ENCODE measurements around the gene FAM163A.

- TF ChIP-seq CTCF (IDR thresholded peaks at IDR 0.05) (no peak), POLR2A (IDR thresholded peaks at IDR 0.05) (no peak)
Measured at GRCh38 chr1:179785728-179786127, 42.6 kb downstream of the FAM163A start.

All from testis (tissue), 2 donors.